ENCODE measurements around the gene RAB30.

Gene RAB30

GRCh38 chr11:83073884-83074283 lies 2.2 kb upstream of the RAB30 start:
- TF ChIP-seq CTCF (IDR thresholded peaks at IDR 0.05; ENCODE audit: control extremely low read depth, extremely low read depth, low read depth, missing control alignments) = no peak
- DNase-seq (ENCODE audit: extremely low spot score) = no peak
- POLR2A ChIA-PET = interaction anchor here (0.8 to 1.0 kb wide), 2 partner anchors 11 to 83 kb away, joined by 3 to 4 read pairs; partner anchors contain the start of gene PCF11
- CTCF ChIA-PET = interaction anchor here (0.8 to 8.6 kb wide), 14 partner anchors 10 to 745 kb away, joined by 3 to 45 read pairs (median 3); partner anchors contain the start of gene PCF11

- CTCF ChIA-PET = interaction anchor here (0.8 to 8.6 kb wide), 7 partner anchors 10 to 397 kb away, joined by 3 to 45 read pairs (median 3); no protein-coding TSS in a partner anchor
- no peak for TF ChIP-seq CTCF (IDR thresholded peaks at IDR 0.05; ENCODE audit: control extremely low read depth, extremely low read depth, low read depth, missing control alignments)
- POLR2A ChIA-PET = interaction anchor here (0.8 kb wide), 1 partner anchor 10 kb away, joined by 4 read pairs; no protein-coding TSS in a partner anchor
- DNase-seq (ENCODE audit: extremely low spot score) = no peak
These were observed 1.6 kb upstream of the RAB30 start for GRCh38 chr11:83073258-83073657.

- POLR2A ChIA-PET = interaction anchor here (1.1 to 2.0 kb wide), 3 partner anchors 9 to 84 kb away, joined by 4 to 5 read pairs (median 4); partner anchors contain the start of gene PCF11
- no peak for TF ChIP-seq CTCF (IDR thresholded peaks at IDR 0.05; ENCODE audit: control extremely low read depth, extremely low read depth, low read depth, missing control alignments)
- DNase-seq (ENCODE audit: extremely low spot score) = no peak
- CTCF ChIA-PET = interaction anchor here (0.8 to 8.6 kb wide), 5 partner anchors 9 to 205 kb away, joined by 3 to 45 read pairs (median 3); no protein-coding TSS in a partner anchor
These were observed 899 bp upstream of the RAB30 start for GRCh38 chr11:83072350-83073242.

GRCh38 chr11:83070731-83071566 lies 748 bp downstream of the RAB30 start:
- TF ChIP-seq CTCF (IDR thresholded peaks at IDR 0.05; ENCODE audit: control extremely low read depth, extremely low read depth, low read depth, missing control alignments) = no peak
- ChIA-PET POLR2A (interaction anchor here (0.6 to 2.0 kb wide), 6 partner anchors 8 to 101 kb away, joined by 3 to 5 read pairs (median 4); partner anchors contain the start of gene PCF11), CTCF (interaction anchor here (1.2 to 8.6 kb wide), 5 partner anchors 17 to 204 kb away, joined by 3 to 45 read pairs (median 3); partner anchors contain the start of gene PRCP)
- no peak for DNase-seq (ENCODE audit: extremely low spot score)

- no peak for DNase-seq (ENCODE audit: extremely low spot score)
- ChIA-PET POLR2A (interaction anchor here (1.1 kb wide), 1 partner anchor 88 kb away, joined by 3 read pairs; no protein-coding TSS in a partner anchor), CTCF (interaction anchor here (1.3 to 8.6 kb wide), 3 partner anchors 18 to 203 kb away, joined by 3 to 45 read pairs (median 4); partner anchors contain the start of gene PRCP)
- TF ChIP-seq CTCF (IDR thresholded peaks at IDR 0.05; ENCODE audit: control extremely low read depth, extremely low read depth, low read depth, missing control alignments) = no peak
These were observed 1.5 kb downstream of the RAB30 start for GRCh38 chr11:83070044-83070701.

All from GM10248 (cell line).